Kidney (tissue), 14 donors: ENCODE data around the gene ZNF524. TPM values are rescaled to one million over a fixed set of nuclear protein-coding genes. Genes with fewer than 3 reads are reported as not detected.

Source experiments
- DNase-seq, 5 donors: peaks; one replicate each; pipeline ENCODE4 v3.0.0-alpha.2; 2013 to 2020
- FAIRE-seq: peaks from 2 replicates; lab custom pipeline; 2012; peaks lifted over from hg19 to GRCh38; lab: Jason Lieb, UNC
- H3K27ac ChIP-seq, 2 donors: one replicate each; pipeline ENCODE4 v1.7.0; 2013; ENCODE audit warnings: low read depth in 2 of 2, low read length in 2 of 2, inconsistent platforms in 1 of 2
- H3K27me3 ChIP-seq: one replicate; pipeline ENCODE4 v1.7.1; 2013; ENCODE audit warnings: low read length, inconsistent platforms; ENCODE audit not compliant: control insufficient read depth, insufficient read depth
- H3K36me3 ChIP-seq, 3 donors: one replicate each; pipeline versions ENCODE4 v1.7.0 to v1.7.1; 2013; ENCODE audit warnings: low read length in 3 of 3, control low read depth in 1 of 3, inconsistent platforms in 1 of 3; ENCODE audit not compliant: insufficient read depth in 3 of 3, control insufficient read depth in 2 of 3
- H3K4me1 ChIP-seq, 3 donors: one replicate each; pipeline versions ENCODE4 v1.7.0 to v1.7.1; 2013; ENCODE audit warnings: low read length in 3 of 3, inconsistent platforms in 1 of 3, low read depth in 1 of 3; ENCODE audit not compliant: control insufficient read depth in 2 of 3, insufficient read depth in 2 of 3
- H3K4me3 ChIP-seq, 3 donors: one replicate each; pipeline versions ENCODE4 v1.7.0 to v1.8.1; 2013; ENCODE audit warnings: low read length in 3 of 3, control low read depth in 1 of 3, inconsistent platforms in 1 of 3
- H3K9ac ChIP-seq, 3 donors: one replicate each; pipeline versions ENCODE4 v1.7.0 to v1.7.1; 2013; ENCODE audit warnings: low read length in 3 of 3, control low read depth in 1 of 3, inconsistent platforms in 1 of 3
- H3K9me3 ChIP-seq, 3 donors: one replicate each; pipeline versions ENCODE4 v1.7.0 to v1.7.1; 2013; ENCODE audit warnings: low read length in 3 of 3, control low read depth in 1 of 3, inconsistent platforms in 1 of 3; ENCODE audit not compliant: control insufficient read depth in 2 of 3, insufficient read depth in 1 of 3
- CTCF ChIP-seq: IDR thresholded peaks from 3 replicates; pipeline ENCODE4 v1.5.1; 2012; ENCODE audit warnings: mild to moderate bottlenecking, moderate library complexity, borderline replicate concordance; ENCODE audit not compliant: insufficient read depth; ENCODE audit errors: extremely low read depth
- intact Hi-C: fragments of 100-400 bp; cut with DNase I; formaldehyde crosslinking; loops from one replicate; pipeline ENCODE4 v1.11.1; 2022
- polyA plus RNA-seq: library from polyadenylated mRNA; stranded (reverse); fragments of 350-450 nt; fragmentation: Illumina TruSeq; extraction: RNeasy Lipid Tissue Mini Kit (QIAGEN cat#74804); gene quantifications from one replicate; pipeline ENCODE4 v1.2.3, GENCODE V29; 2014; ENCODE audit warnings: low read depth, low replicate concordance; ENCODE audit not compliant: insufficient read depth
- total RNA-seq: library from RNA; stranded (reverse); fragmentation: NEBNext Ultra II Directional; extraction: Animal tissue kit (Norgen Biotek cat#: 25700); gene quantifications from one replicate; pipeline ENCODE4 v1.2.1, GENCODE V29; 2021
- donor health status: control.
- donor health status: control.
- donor health status: control.
- donor health status: control.
- donor health status: control.
- donor health status: DM: yes; HTN: yes; CAD: no.
- donor health status: Normal renal cell carcinoma (clear cell type).

ZNF524 gene
- total and polyA plus RNA-seq, 2 donors from 2014 or later = 22.9 to 32.6 TPM

- TF ChIP-seq CTCF = no peak
- H3K36me3 ChIP-seq = no peaks in the 10 kb centered on the region
- peak overlapping the region; percentile 20 to 23 for H3K27ac ChIP-seq
- peak in 1 of 5 donors; percentile 80 for DNase-seq
- H3K4me3 ChIP-seq = peak overlapping the region; percentile 53 to 84 (median 58)
- H3K9ac ChIP-seq = peak overlapping the region in 2 of 3 donors; percentile 26 to 72
- peaks cover 0 to 28% (median 0%) of the 10 kb centered on the region in 3 donors for H3K4me1 ChIP-seq
- intact Hi-C loops = no loop called here
- H3K27me3 ChIP-seq = no peaks in the 10 kb centered on the region
- FAIRE-seq = no peak
- H3K9me3 ChIP-seq = no peaks in the 10 kb centered on the region
Observed at GRCh38 chr19:55648585-55649267, 48.6 kb downstream of the ZNF524 start.

GRCh38 chr19:55649268-55650125 is 49.4 kb downstream of the ZNF524 start:
- Histone ChIP-seq H3K4me3 (peak overlapping the region in 2 of 3 donors; percentile 58 to 84), H3K4me1 (peaks cover 0 to 21% (median 0%) of the 10 kb centered on the region in 3 donors), H3K27ac (peak overlapping the region; percentile 20 to 23), H3K9ac (peak overlapping the region in 1 of 3 donors; percentile 72), H3K9me3 (no peaks in the 10 kb centered on the region), H3K27me3 (no peaks in the 10 kb centered on the region), H3K36me3 (no peaks in the 10 kb centered on the region)
- FAIRE-seq = no peak
- intact Hi-C loops = no loop called here
- DNase-seq = peak in 1 of 5 donors; percentile 69
- no peak for TF ChIP-seq CTCF

- TF ChIP-seq CTCF = no peak
- no peak for FAIRE-seq
Observed at GRCh38 chr19:55650126-55650557, 50.1 kb downstream of the ZNF524 start.

More at GRCh38 chr19:55650126-55650557, 50.1 kb downstream of the ZNF524 start:
- Histone ChIP-seq H3K36me3 (no peaks in the 10 kb centered on the region), H3K9ac (no peak overlapping the region), H3K9me3 (no peaks in the 10 kb centered on the region), H3K27ac (no peak overlapping the region), H3K4me1 (peaks cover 0 to 18% (median 0%) of the 10 kb centered on the region in 3 donors), H3K4me3 (no peak overlapping the region), H3K27me3 (no peaks in the 10 kb centered on the region)
- peak in 1 of 5 donors; percentile 57 for DNase-seq
- intact Hi-C loops = no loop called here
